ENCODE measurements around the gene COQ8A.

The COQ8A gene

GRCh38 chr1:226940029-226940805 lies at the start of gene COQ8A:
Gene COQ8A, plus strand, starts transcription at chr1:226940294. Its CDS starts 21,092 bp downstream, at chr1:226961386.
- H3K36me3 ChIP-seq (ENCODE audit: control insufficient read depth in 5 of 5, insufficient read depth in 5 of 5, low read length in 5 of 5), result no peaks in the 10 kb centered on the region
- peak within 1 kb of the TSS; percentile 63 to 97 (median 89) for H3K9ac ChIP-seq (ENCODE audit: low read length in 5 of 5)
- H3K4me3 ChIP-seq (ENCODE audit: low read depth in 1 of 5, low read length in 5 of 5), result peak within 1 kb of the TSS; percentile 83 to 94 (median 89)
- H3K27ac ChIP-seq (ENCODE audit: low read depth, low read length), result peak within 1 kb of the TSS; percentile 96
- H3K4me1 ChIP-seq (ENCODE audit: control insufficient read depth in 5 of 5, insufficient read depth in 5 of 5, low read length in 5 of 5), result peaks cover 19 to 71% (median 66%) of the 10 kb centered on the region in 5 donors
- H3K9me3 ChIP-seq (ENCODE audit: control insufficient read depth in 5 of 5, low read length in 5 of 5), result peaks cover 0 to 5% (median 0%) of the 10 kb centered on the region in 5 donors
- no peaks in the 10 kb centered on the region for H3K27me3 ChIP-seq (ENCODE audit: control insufficient read depth in 5 of 5, insufficient read depth in 4 of 5, low read length in 5 of 5)

GRCh38 chr1:226890331-226891108 lies 49.6 kb upstream of the COQ8A start:
- H3K9ac ChIP-seq (ENCODE audit: low read length in 5 of 5), result no peak overlapping the region
- peaks cover 0 to 27% (median 20%) of the 10 kb centered on the region in 5 donors for H3K4me1 ChIP-seq (ENCODE audit: control insufficient read depth in 5 of 5, insufficient read depth in 5 of 5, low read length in 5 of 5)
- peaks cover 0 to 81% (median 69%) of the 10 kb centered on the region in 5 donors for H3K36me3 ChIP-seq (ENCODE audit: control insufficient read depth in 5 of 5, insufficient read depth in 5 of 5, low read length in 5 of 5)
- H3K27ac ChIP-seq (ENCODE audit: low read depth, low read length), result no peak overlapping the region
- H3K9me3 ChIP-seq (ENCODE audit: control insufficient read depth in 5 of 5, low read length in 5 of 5), result no peaks in the 10 kb centered on the region
- H3K27me3 ChIP-seq (ENCODE audit: control insufficient read depth in 5 of 5, insufficient read depth in 4 of 5, low read length in 5 of 5), result no peaks in the 10 kb centered on the region
- no peak overlapping the region for H3K4me3 ChIP-seq (ENCODE audit: low read depth in 1 of 5, low read length in 5 of 5)

GRCh38 chr1:226891346-226891745 lies 48.7 kb upstream of the COQ8A start:
- no peak overlapping the region for H3K4me3 ChIP-seq (ENCODE audit: low read depth in 1 of 5, low read length in 5 of 5)
- peaks cover 0 to 19% (median 17%) of the 10 kb centered on the region in 5 donors for H3K4me1 ChIP-seq (ENCODE audit: control insufficient read depth in 5 of 5, insufficient read depth in 5 of 5, low read length in 5 of 5)
- no peaks in the 10 kb centered on the region for H3K9me3 ChIP-seq (ENCODE audit: control insufficient read depth in 5 of 5, low read length in 5 of 5)
- no peak overlapping the region for H3K27ac ChIP-seq (ENCODE audit: low read depth, low read length)
- H3K27me3 ChIP-seq (ENCODE audit: control insufficient read depth in 5 of 5, insufficient read depth in 4 of 5, low read length in 5 of 5), result no peaks in the 10 kb centered on the region
- peaks cover 0 to 85% (median 77%) of the 10 kb centered on the region in 5 donors for H3K36me3 ChIP-seq (ENCODE audit: control insufficient read depth in 5 of 5, insufficient read depth in 5 of 5, low read length in 5 of 5)
- no peak overlapping the region for H3K9ac ChIP-seq (ENCODE audit: low read length in 5 of 5)

GRCh38 chr1:226891846-226892523 lies 48.1 kb upstream of the COQ8A start:
- H3K4me3 ChIP-seq (ENCODE audit: low read depth in 1 of 5, low read length in 5 of 5), result no peak overlapping the region
- peaks cover 0 to 13% (median 12%) of the 10 kb centered on the region in 5 donors for H3K4me1 ChIP-seq (ENCODE audit: control insufficient read depth in 5 of 5, insufficient read depth in 5 of 5, low read length in 5 of 5)
- no peaks in the 10 kb centered on the region for H3K9me3 ChIP-seq (ENCODE audit: control insufficient read depth in 5 of 5, low read length in 5 of 5)
- H3K36me3 ChIP-seq (ENCODE audit: control insufficient read depth in 5 of 5, insufficient read depth in 5 of 5, low read length in 5 of 5), result peaks cover 0 to 87% (median 81%) of the 10 kb centered on the region in 5 donors
- no peak overlapping the region for H3K27ac ChIP-seq (ENCODE audit: low read depth, low read length)
- H3K27me3 ChIP-seq (ENCODE audit: control insufficient read depth in 5 of 5, insufficient read depth in 4 of 5, low read length in 5 of 5), result no peaks in the 10 kb centered on the region
- H3K9ac ChIP-seq (ENCODE audit: low read length in 5 of 5), result peak overlapping the region in 1 of 5 donors; percentile 7

GRCh38 chr1:226892524-226892875 lies 47.6 kb upstream of the COQ8A start:
- Histone ChIP-seq H3K4me1 (ENCODE audit: control insufficient read depth in 5 of 5, insufficient read depth in 5 of 5, low read length in 5 of 5) (peaks cover 0 to 13% (median 11%) of the 10 kb centered on the region in 5 donors), H3K4me3 (ENCODE audit: low read depth in 1 of 5, low read length in 5 of 5) (no peak overlapping the region), H3K36me3 (ENCODE audit: control insufficient read depth in 5 of 5, insufficient read depth in 5 of 5, low read length in 5 of 5) (peaks cover 0 to 90% (median 81%) of the 10 kb centered on the region in 5 donors), H3K9ac (ENCODE audit: low read length in 5 of 5) (peak overlapping the region in 1 of 5 donors; percentile 7), H3K27me3 (ENCODE audit: control insufficient read depth in 5 of 5, insufficient read depth in 4 of 5, low read length in 5 of 5) (no peaks in the 10 kb centered on the region), H3K9me3 (ENCODE audit: control insufficient read depth in 5 of 5, low read length in 5 of 5) (no peaks in the 10 kb centered on the region), H3K27ac (ENCODE audit: low read depth, low read length) (no peak overlapping the region)

GRCh38 chr1:226893936-226894335 lies 46.2 kb upstream of the COQ8A start:
- Histone ChIP-seq H3K4me3 (ENCODE audit: low read depth in 1 of 5, low read length in 5 of 5) (no peak overlapping the region), H3K9ac (ENCODE audit: low read length in 5 of 5) (no peak overlapping the region), H3K36me3 (ENCODE audit: control insufficient read depth in 5 of 5, insufficient read depth in 5 of 5, low read length in 5 of 5) (peaks cover 0 to 81% (median 68%) of the 10 kb centered on the region in 5 donors), H3K27me3 (ENCODE audit: control insufficient read depth in 5 of 5, insufficient read depth in 4 of 5, low read length in 5 of 5) (no peaks in the 10 kb centered on the region), H3K27ac (ENCODE audit: low read depth, low read length) (no peak overlapping the region), H3K9me3 (ENCODE audit: control insufficient read depth in 5 of 5, low read length in 5 of 5) (no peaks in the 10 kb centered on the region), H3K4me1 (ENCODE audit: control insufficient read depth in 5 of 5, insufficient read depth in 5 of 5, low read length in 5 of 5) (peaks cover 0 to 13% (median 11%) of the 10 kb centered on the region in 5 donors)

- no peak overlapping the region for H3K27ac ChIP-seq (ENCODE audit: low read depth, low read length)
- no peak overlapping the region for H3K4me3 ChIP-seq (ENCODE audit: low read depth in 1 of 5, low read length in 5 of 5)
- H3K4me1 ChIP-seq (ENCODE audit: control insufficient read depth in 5 of 5, insufficient read depth in 5 of 5, low read length in 5 of 5), result peaks cover 0 to 13% (median 11%) of the 10 kb centered on the region in 5 donors
- H3K9ac ChIP-seq (ENCODE audit: low read length in 5 of 5), result no peak overlapping the region
- H3K27me3 ChIP-seq (ENCODE audit: control insufficient read depth in 5 of 5, insufficient read depth in 4 of 5, low read length in 5 of 5), result no peaks in the 10 kb centered on the region
- peaks cover 0 to 80% (median 70%) of the 10 kb centered on the region in 5 donors for H3K36me3 ChIP-seq (ENCODE audit: control insufficient read depth in 5 of 5, insufficient read depth in 5 of 5, low read length in 5 of 5)
- H3K9me3 ChIP-seq (ENCODE audit: control insufficient read depth in 5 of 5, low read length in 5 of 5), result no peaks in the 10 kb centered on the region
These were observed 45.3 kb upstream of the COQ8A start for GRCh38 chr1:226894826-226895225.

GRCh38 chr1:226895644-226896043 lies 44.5 kb upstream of the COQ8A start:
- Histone ChIP-seq H3K36me3 (ENCODE audit: control insufficient read depth in 5 of 5, insufficient read depth in 5 of 5, low read length in 5 of 5) (peaks cover 0 to 80% (median 69%) of the 10 kb centered on the region in 5 donors), H3K27ac (ENCODE audit: low read depth, low read length) (no peak overlapping the region), H3K4me1 (ENCODE audit: control insufficient read depth in 5 of 5, insufficient read depth in 5 of 5, low read length in 5 of 5) (peaks cover 0 to 13% (median 11%) of the 10 kb centered on the region in 5 donors), H3K27me3 (ENCODE audit: control insufficient read depth in 5 of 5, insufficient read depth in 4 of 5, low read length in 5 of 5) (no peaks in the 10 kb centered on the region), H3K4me3 (ENCODE audit: low read depth in 1 of 5, low read length in 5 of 5) (no peak overlapping the region), H3K9ac (ENCODE audit: low read length in 5 of 5) (no peak overlapping the region), H3K9me3 (ENCODE audit: control insufficient read depth in 5 of 5, low read length in 5 of 5) (no peaks in the 10 kb centered on the region)

- H3K4me3 ChIP-seq (ENCODE audit: low read depth in 1 of 5, low read length in 5 of 5), result no peak overlapping the region
- H3K9ac ChIP-seq (ENCODE audit: low read length in 5 of 5), result no peak overlapping the region
- peaks cover 0 to 4% (median 0%) of the 10 kb centered on the region in 5 donors for H3K4me1 ChIP-seq (ENCODE audit: control insufficient read depth in 5 of 5, insufficient read depth in 5 of 5, low read length in 5 of 5)
- no peak overlapping the region for H3K27ac ChIP-seq (ENCODE audit: low read depth, low read length)
- peaks cover 0 to 61% (median 50%) of the 10 kb centered on the region in 5 donors for H3K36me3 ChIP-seq (ENCODE audit: control insufficient read depth in 5 of 5, insufficient read depth in 5 of 5, low read length in 5 of 5)
- H3K27me3 ChIP-seq (ENCODE audit: control insufficient read depth in 5 of 5, insufficient read depth in 4 of 5, low read length in 5 of 5), result no peaks in the 10 kb centered on the region
- H3K9me3 ChIP-seq (ENCODE audit: control insufficient read depth in 5 of 5, low read length in 5 of 5), result no peaks in the 10 kb centered on the region
These were observed 41.8 kb upstream of the COQ8A start for GRCh38 chr1:226898246-226898645.

Measured in subcutaneous abdominal adipose tissue (tissue), 5 donors.